OCI-LY3 (cell line): ENCODE measurements around the gene ZNF540.

Experiments used
- CTCF ChIP-seq: fragments of 200-600, 300-600 bp; sonication (generic); IDR thresholded peaks from 2 replicates; pipeline ENCODE4 v1.5.1; 2014; ENCODE audit warnings: antibody characterized with exemption, low read length, low read depth
- EZH2phosphoT487 ChIP-seq: fragments of 200-600 bp; shearing (Covaris generic); IDR thresholded peaks from 2 replicates; pipeline ENCODE4 v1.6.1; 2018; ENCODE audit warnings: antibody characterized with exemption, mixed run types, low read depth

GRCh38 chr19:37594982-37595382, 306 bp downstream of the ZNF540 start:
- TF ChIP-seq EZH2phosphoT487 (no peak), CTCF (no peak)
